Activated CD4-positive, alpha-beta memory T cell treated with anti-CD3 and anti-CD28 coated beads for 36 hours (primary cell): Measurements from ENCODE around the gene TMEM273. TPM values are rescaled to one million over a fixed set of nuclear protein-coding genes. Genes with fewer than 3 reads are reported as not detected.
A peak's percentile ranks its signal among the peaks of the same experiment; 100 is the strongest.

Experiments used
- CTCF ChIA-PET: fragments of 350-600 bp; sonication (Branson Sonifier 250); formaldehyde crosslinking; loops from one replicate; lab custom pipeline; 2021; ENCODE audit warnings: antibody characterized with exemption, inconsistent platforms; lab: Charles Lee
- POLR2A ChIA-PET: fragments of 350-600 bp; sonication (Branson Sonifier 250); formaldehyde crosslinking; loops from one replicate; lab custom pipeline; 2021; ENCODE audit warnings: antibody characterized with exemption; lab: Charles Lee
- DNase-seq: peaks from one replicate; pipeline ENCODE4 v3.0.0-alpha.2; 2020
- H3K27ac Mint-ChIP-seq: one replicate; pipeline ENCODE4 v1.8.0; 2021; ENCODE audit warnings: mixed read lengths
- H3K27me3 Mint-ChIP-seq: one replicate; pipeline ENCODE4 v1.8.0; 2021; ENCODE audit warnings: mixed read lengths
- H3K36me3 Mint-ChIP-seq: one replicate; pipeline ENCODE4 v1.8.0; 2021; ENCODE audit warnings: mixed read lengths
- H3K4me1 Mint-ChIP-seq: one replicate; pipeline ENCODE4 v1.8.0; 2021; ENCODE audit warnings: low read depth, mixed read lengths
- H3K4me3 Mint-ChIP-seq: one replicate; pipeline ENCODE4 v1.8.0; 2021; ENCODE audit warnings: mild to moderate bottlenecking, mixed read lengths
- H3K9me3 Mint-ChIP-seq: one replicate; pipeline ENCODE4 v1.8.0; 2021; ENCODE audit warnings: mixed read lengths
- intact Hi-C: fragments of 100-400 bp; cut with micrococcal nuclease; formaldehyde crosslinking; loops from one replicate; pipeline ENCODE4 v1.15.1; 2023
- total RNA-seq, 2 experiments: library from RNA; stranded (reverse); gene quantifications; one replicate each; pipeline ENCODE4 v1.2.3, GENCODE V29; 2021

The TMEM273 gene
- total RNA-seq, 2 experiments from 2014 or later, result 106 to 108 TPM

- Mint-ChIP-seq H3K4me1 (peaks cover 2% of the 10 kb centered on the region), H3K27ac (no peak overlapping the region), H3K4me3 (no peak overlapping the region), H3K36me3 (no peaks in the 10 kb centered on the region), H3K9me3 (no peaks in the 10 kb centered on the region), H3K27me3 (peaks cover 19% of the 10 kb centered on the region)
- intact Hi-C loops, result no loop called here
- ChIA-PET CTCF (no interaction called here), POLR2A (no interaction called here)
- peak; percentile 30 for DNase-seq
These were observed 72.2 kb downstream of the TMEM273 start for GRCh38 chr10:49115796-49116508.

GRCh38 chr10:49115015-49115795 lies 73.0 kb downstream of the TMEM273 start, which contains the start of gene VSTM4:
VSTM4 (minus strand) TSS chr10:49115522; CDS start chr10:49115485, 37 bp downstream.
- H3K4me3 Mint-ChIP-seq, result peak within 1 kb of the TSS; percentile 41
- POLR2A ChIA-PET, result no interaction called here
- peaks cover 19% of the 10 kb centered on the region for H3K27me3 Mint-ChIP-seq
- peaks cover 2% of the 10 kb centered on the region for H3K4me1 Mint-ChIP-seq
- no peaks in the 10 kb centered on the region for H3K9me3 Mint-ChIP-seq
- no peaks in the 10 kb centered on the region for H3K36me3 Mint-ChIP-seq
- CTCF ChIA-PET, result no interaction called here
- no peak within 1 kb of the TSS for H3K27ac Mint-ChIP-seq
- intact Hi-C loops, result no loop called here
- DNase-seq, result peak; percentile 14

DNA sequence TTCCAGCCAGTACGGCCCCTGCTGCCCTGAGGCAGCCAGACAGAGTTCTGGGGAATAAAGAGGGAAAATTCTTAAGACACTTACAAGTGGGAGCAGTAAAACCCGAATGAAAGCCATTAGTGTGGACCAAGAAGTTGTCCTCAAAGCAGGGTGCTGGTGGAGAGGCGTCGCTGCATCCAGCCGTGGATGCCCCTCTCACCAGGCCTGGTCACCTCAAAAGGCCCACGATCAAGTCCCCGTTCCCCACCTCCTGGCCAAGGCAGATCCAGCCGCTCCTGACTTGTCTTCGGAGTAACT lies 73.5 kb downstream of the TMEM273 start:
- H3K9me3 Mint-ChIP-seq, result no peaks in the 10 kb centered on the region
- H3K27me3 Mint-ChIP-seq, result peaks cover 19% of the 10 kb centered on the region
- no peaks in the 10 kb centered on the region for H3K36me3 Mint-ChIP-seq
- CTCF ChIA-PET, result no interaction called here
- peak overlapping the region; percentile 41 for H3K4me3 Mint-ChIP-seq
- no peak overlapping the region for H3K27ac Mint-ChIP-seq
- no peak for DNase-seq
- POLR2A ChIA-PET, result no interaction called here
- peaks cover 2% of the 10 kb centered on the region for H3K4me1 Mint-ChIP-seq
- intact Hi-C loops, result no loop called here

- H3K27ac Mint-ChIP-seq, result no peak overlapping the region
- CTCF ChIA-PET, result interaction anchor here (0.7 to 0.9 kb wide), 2 partner anchors 132 to 457 kb away, joined by 3 to 4 read pairs; no protein-coding TSS in a partner anchor
- POLR2A ChIA-PET, result no interaction called here
- intact Hi-C loops, result no loop called here
- H3K9me3 Mint-ChIP-seq, result no peaks in the 10 kb centered on the region
- H3K27me3 Mint-ChIP-seq, result peaks cover 22% of the 10 kb centered on the region
- DNase-seq, result no peak
- H3K36me3 Mint-ChIP-seq, result no peaks in the 10 kb centered on the region
- H3K4me1 Mint-ChIP-seq, result peaks cover 2% of the 10 kb centered on the region
- H3K4me3 Mint-ChIP-seq, result no peak overlapping the region
These were observed 74.5 kb downstream of the TMEM273 start for GRCh38 chr10:49113741-49114141.

- no peak for DNase-seq
- no peaks in the 10 kb centered on the region for H3K9me3 Mint-ChIP-seq
- H3K27me3 Mint-ChIP-seq, result peaks cover 22% of the 10 kb centered on the region
- H3K36me3 Mint-ChIP-seq, result no peaks in the 10 kb centered on the region
- H3K4me3 Mint-ChIP-seq, result no peak overlapping the region
- CTCF ChIA-PET, result no interaction called here
- peaks cover 2% of the 10 kb centered on the region for H3K4me1 Mint-ChIP-seq
- H3K27ac Mint-ChIP-seq, result no peak overlapping the region
- POLR2A ChIA-PET, result no interaction called here
- intact Hi-C loops, result no loop called here
These were observed 75.3 kb downstream of the TMEM273 start for GRCh38 chr10:49112851-49113250.

DNA sequence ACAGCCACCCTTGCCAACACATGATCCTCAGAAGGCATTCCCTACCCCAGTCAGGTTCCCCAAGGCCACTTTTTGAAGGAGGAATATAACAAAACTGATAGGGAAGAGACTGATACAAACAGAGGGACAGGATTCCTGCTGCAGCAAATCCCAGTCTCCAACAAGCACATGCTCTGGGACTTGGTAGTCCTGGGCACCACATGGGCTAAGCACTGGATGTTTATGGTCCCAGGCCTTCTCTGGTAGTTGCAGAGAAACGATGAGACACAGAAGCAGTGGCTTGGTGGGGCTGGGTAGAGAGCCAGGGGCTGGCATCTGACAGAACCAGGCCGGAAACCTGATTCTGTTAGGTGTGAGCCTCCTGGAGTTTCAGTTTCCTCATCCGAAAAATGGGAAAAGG lies 76.1 kb downstream of the TMEM273 start:
- ChIA-PET CTCF (no interaction called here), POLR2A (no interaction called here)
- Mint-ChIP-seq H3K4me3 (no peak overlapping the region), H3K27me3 (peaks cover 22% of the 10 kb centered on the region), H3K27ac (no peak overlapping the region), H3K9me3 (no peaks in the 10 kb centered on the region), H3K4me1 (peaks cover 2% of the 10 kb centered on the region), H3K36me3 (no peaks in the 10 kb centered on the region)
- no peak for DNase-seq
- intact Hi-C loops, result no loop called here

DNA sequence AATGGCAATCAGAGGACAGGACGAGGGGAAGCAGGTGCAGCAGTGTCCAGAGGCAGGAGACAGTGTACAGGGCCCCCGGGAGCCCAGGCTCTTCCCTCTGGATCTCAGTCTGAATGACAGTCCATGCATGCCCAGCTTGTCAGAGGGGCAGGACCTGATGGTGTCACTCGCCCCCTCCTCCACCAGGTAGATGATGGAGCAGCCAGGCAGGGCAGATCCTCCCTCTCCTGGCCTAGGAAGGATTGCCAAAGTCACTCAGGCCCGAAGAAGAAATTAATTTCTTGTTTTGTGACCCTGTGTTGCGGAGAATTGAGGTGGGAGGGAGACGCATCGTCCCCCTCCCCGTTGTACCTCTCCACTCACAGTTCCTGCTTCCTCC lies 76.9 kb downstream of the TMEM273 start:
- H3K27ac Mint-ChIP-seq, result no peak overlapping the region
- intact Hi-C loops, result no loop called here
- peaks cover 19% of the 10 kb centered on the region for H3K27me3 Mint-ChIP-seq
- H3K36me3 Mint-ChIP-seq, result no peaks in the 10 kb centered on the region
- H3K9me3 Mint-ChIP-seq, result no peaks in the 10 kb centered on the region
- H3K4me3 Mint-ChIP-seq, result no peak overlapping the region
- ChIA-PET POLR2A (no interaction called here), CTCF (no interaction called here)
- no peak for DNase-seq
- peaks cover 2% of the 10 kb centered on the region for H3K4me1 Mint-ChIP-seq

GRCh38 chr10:49110684-49111319 lies 77.4 kb downstream of the TMEM273 start:
- ChIA-PET POLR2A (no interaction called here), CTCF (no interaction called here)
- no peak overlapping the region for H3K27ac Mint-ChIP-seq
- peaks cover 15% of the 10 kb centered on the region for H3K27me3 Mint-ChIP-seq
- H3K9me3 Mint-ChIP-seq, result no peaks in the 10 kb centered on the region
- intact Hi-C loops, result no loop called here
- no peak for DNase-seq
- no peaks in the 10 kb centered on the region for H3K36me3 Mint-ChIP-seq
- peaks cover 2% of the 10 kb centered on the region for H3K4me1 Mint-ChIP-seq
- H3K4me3 Mint-ChIP-seq, result no peak overlapping the region

DNA sequence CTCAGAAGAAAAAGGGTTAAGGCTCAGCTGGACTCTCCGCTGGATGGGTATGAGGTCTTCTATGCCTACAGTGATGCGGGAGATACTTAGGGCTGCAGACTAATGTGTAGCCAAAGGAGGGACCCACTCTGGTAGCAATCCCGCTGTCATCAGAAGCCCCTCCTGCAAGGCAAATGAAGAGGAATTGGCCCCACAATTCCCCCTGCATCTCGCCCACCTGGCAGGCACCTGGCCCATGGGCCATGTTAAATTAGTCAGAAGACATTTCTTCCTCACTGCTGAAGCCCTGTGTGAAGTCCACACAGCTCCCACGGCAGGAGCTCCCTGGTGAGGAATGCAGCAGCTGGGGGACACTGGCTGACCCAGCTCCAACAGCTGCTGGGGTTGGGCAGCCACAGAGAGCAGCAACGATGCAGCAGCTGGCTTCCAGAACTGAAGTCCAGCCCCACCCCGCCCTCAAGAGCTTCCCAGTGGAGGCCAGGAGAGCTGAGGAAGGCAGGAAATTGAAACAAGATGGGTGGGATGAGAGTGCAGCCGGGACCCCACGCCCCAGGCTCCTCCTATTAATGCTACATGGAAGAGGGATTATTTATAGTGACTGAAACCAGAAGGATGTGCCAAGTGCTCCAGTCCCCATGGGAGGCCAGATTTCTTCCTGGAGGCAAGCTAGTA lies 78.4 kb downstream of the TMEM273 start:
- Mint-ChIP-seq H3K4me1 (peaks cover 2% of the 10 kb centered on the region), H3K9me3 (no peaks in the 10 kb centered on the region), H3K27me3 (peaks cover 13% of the 10 kb centered on the region), H3K36me3 (no peaks in the 10 kb centered on the region), H3K27ac (no peak overlapping the region), H3K4me3 (no peak overlapping the region)
- POLR2A ChIA-PET, result no interaction called here
- DNase-seq, result no peak
- intact Hi-C loops, result no loop called here
- CTCF ChIA-PET, result no interaction called here

DNA sequence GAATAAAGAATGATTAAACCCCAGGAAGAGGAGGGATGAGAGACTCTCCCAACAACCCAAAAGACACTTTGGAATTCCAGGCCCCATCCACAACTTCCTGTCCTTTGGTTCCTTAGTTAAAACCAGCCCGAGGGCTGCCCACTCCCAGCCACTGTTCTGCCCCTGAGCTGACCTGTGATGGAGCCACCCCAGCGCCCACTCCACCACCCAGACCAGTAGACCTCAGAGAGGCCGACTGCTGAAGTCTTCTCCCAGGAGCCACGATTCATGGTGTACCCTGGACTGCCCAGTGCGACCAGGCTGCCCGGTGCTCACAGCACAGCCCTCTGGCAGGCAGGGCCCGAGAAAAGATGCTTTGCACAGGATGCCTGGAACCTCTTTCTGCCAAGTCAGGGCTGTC lies 79.5 kb downstream of the TMEM273 start:
- CTCF ChIA-PET, result no interaction called here
- intact Hi-C loops, result no loop called here
- Mint-ChIP-seq H3K4me1 (no peaks in the 10 kb centered on the region), H3K4me3 (no peak overlapping the region), H3K27ac (no peak overlapping the region), H3K27me3 (peaks cover 3% of the 10 kb centered on the region), H3K36me3 (no peaks in the 10 kb centered on the region), H3K9me3 (no peaks in the 10 kb centered on the region)
- no peak for DNase-seq
- POLR2A ChIA-PET, result no interaction called here

- Mint-ChIP-seq H3K4me3 (no peak overlapping the region), H3K9me3 (no peaks in the 10 kb centered on the region), H3K27ac (no peak overlapping the region), H3K4me1 (no peaks in the 10 kb centered on the region), H3K36me3 (no peaks in the 10 kb centered on the region), H3K27me3 (peaks cover 3% of the 10 kb centered on the region)
- no peak for DNase-seq
- intact Hi-C loops, result no loop called here
- CTCF ChIA-PET, result no interaction called here
- POLR2A ChIA-PET, result no interaction called here
These were observed 80.3 kb downstream of the TMEM273 start for GRCh38 chr10:49107887-49108267.
